HFFc6 (cell line): ENCODE measurements around the gene SGCE. TPM values are rescaled to one million over a fixed set of nuclear protein-coding genes. Genes with fewer than 3 reads are reported as not detected.

ENCODE experiments used
- DNase-seq: peaks from one replicate; pipeline ENCODE4 v3.0.0-alpha.2; 2018
- H3K27ac Mint-ChIP-seq: 2 replicates; pipeline ENCODE4 v1.8.0; 2020; ENCODE audit warnings: mild to moderate bottlenecking, mixed read lengths
- H3K27me3 Mint-ChIP-seq: 2 replicates; pipeline ENCODE4 v1.8.0; 2021; ENCODE audit warnings: mild to moderate bottlenecking, moderate library complexity, mixed read lengths; ENCODE audit not compliant: insufficient read depth
- H3K36me3 Mint-ChIP-seq: 2 replicates; pipeline ENCODE4 v1.8.0; 2021; ENCODE audit warnings: low read depth, mixed read lengths
- H3K4me1 Mint-ChIP-seq: 2 replicates; pipeline ENCODE4 v1.8.0; 2020; ENCODE audit warnings: low read depth, mixed read lengths
- H3K4me3 Mint-ChIP-seq: 2 replicates; pipeline ENCODE4 v1.8.0; 2020; ENCODE audit warnings: mild to moderate bottlenecking, moderate library complexity, mixed read lengths
- H3K9me3 Mint-ChIP-seq: 2 replicates; pipeline ENCODE4 v1.8.0; 2020; ENCODE audit warnings: mild to moderate bottlenecking, mixed read lengths
- total RNA-seq, 6 experiments: library from RNA; stranded (reverse); fragmentation: NEBNext Ultra II Directional; extraction: Animal tissue kit (Norgen Biotek cat#: 25700); gene quantifications; 2 replicates in 1 of 6; 3 replicates in 5 of 6; pipeline ENCODE4 v1.2.3, GENCODE V29; 2021
- TF ChIP-seq, protein P1 (sequence below): fragments of 200-600 bp; sonication (generic); IDR thresholded peaks from 2 replicates; pipeline ENCODE4 v1.5.0; 2021; ENCODE audit warnings: antibody characterized with exemption, mild to moderate bottlenecking

The SGCE gene
- total RNA-seq, 6 experiments from 2014 or later, result 30.2 to 52.7 (median 49.0) TPM

DNA sequence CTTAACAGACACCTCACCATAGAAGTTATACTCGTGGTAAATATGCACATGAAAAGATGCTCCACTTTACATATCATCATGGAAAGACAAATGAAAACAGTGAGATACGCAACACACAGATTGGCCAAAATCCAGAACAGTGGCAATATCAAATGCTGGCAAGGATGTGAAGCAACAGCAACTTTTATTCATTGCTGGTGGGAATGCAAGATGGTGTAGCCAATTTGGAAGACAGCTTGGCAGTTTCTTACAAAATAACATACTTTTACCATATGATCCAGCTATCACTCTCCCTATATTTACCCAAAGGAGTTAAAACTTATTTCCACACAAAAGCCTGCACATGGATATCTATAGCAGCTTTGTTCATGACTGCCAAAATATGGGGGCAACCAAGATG, 46.4 kb downstream of the SGCE start:
- Mint-ChIP-seq H3K27me3 (no peaks in the 10 kb centered on the region), H3K4me3 (no peak overlapping the region), H3K4me1 (peaks cover 8% of the 10 kb centered on the region), H3K27ac (no peak overlapping the region), H3K36me3 (no peaks in the 10 kb centered on the region), H3K9me3 (no peaks in the 10 kb centered on the region)
- no peak for DNase-seq
- TF ChIP-seq, protein P1, sequence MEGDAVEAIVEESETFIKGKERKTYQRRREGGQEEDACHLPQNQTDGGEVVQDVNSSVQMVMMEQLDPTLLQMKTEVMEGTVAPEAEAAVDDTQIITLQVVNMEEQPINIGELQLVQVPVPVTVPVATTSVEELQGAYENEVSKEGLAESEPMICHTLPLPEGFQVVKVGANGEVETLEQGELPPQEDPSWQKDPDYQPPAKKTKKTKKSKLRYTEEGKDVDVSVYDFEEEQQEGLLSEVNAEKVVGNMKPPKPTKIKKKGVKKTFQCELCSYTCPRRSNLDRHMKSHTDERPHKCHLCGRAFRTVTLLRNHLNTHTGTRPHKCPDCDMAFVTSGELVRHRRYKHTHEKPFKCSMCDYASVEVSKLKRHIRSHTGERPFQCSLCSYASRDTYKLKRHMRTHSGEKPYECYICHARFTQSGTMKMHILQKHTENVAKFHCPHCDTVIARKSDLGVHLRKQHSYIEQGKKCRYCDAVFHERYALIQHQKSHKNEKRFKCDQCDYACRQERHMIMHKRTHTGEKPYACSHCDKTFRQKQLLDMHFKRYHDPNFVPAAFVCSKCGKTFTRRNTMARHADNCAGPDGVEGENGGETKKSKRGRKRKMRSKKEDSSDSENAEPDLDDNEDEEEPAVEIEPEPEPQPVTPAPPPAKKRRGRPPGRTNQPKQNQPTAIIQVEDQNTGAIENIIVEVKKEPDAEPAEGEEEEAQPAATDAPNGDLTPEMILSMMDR, result no peak

DNA sequence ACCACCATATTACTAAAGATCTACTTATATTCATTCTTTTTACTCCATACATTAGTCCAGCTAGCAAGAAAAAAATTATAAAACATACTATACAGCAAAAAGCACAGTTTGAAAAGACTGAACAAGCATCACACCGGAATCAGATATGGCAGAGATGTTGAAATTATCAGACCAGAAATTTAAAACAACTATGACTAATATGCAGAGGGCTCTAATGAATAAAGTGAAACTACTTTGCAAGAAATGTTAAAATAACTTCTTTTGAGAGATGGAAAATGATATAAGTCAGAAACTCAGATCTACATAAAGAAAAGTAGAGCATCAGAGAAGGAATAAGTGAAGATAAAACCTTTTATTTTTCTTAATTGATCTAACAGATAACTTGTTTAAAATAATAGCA, 50.9 kb downstream of the SGCE start:
- no peak for DNase-seq
- no peak overlapping the region for H3K4me3 Mint-ChIP-seq

DNA sequence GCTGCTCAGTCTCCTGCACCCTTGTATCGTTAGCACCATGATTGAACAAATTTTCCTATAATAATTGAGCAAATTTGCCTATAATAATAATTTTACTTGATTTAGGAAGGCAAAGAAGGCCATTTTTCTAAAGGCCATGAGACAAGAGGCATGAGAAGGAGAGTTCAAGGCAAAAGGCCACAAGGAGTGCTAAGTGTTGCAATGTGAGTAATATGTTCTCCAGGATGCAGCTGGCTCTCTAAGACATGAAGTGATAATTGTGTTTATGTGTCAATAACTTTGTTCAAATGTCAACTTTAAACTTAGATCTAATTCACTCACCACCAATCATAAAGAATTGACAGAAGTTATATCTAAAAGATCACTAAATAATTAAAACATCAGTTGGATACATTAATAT, 53.8 kb downstream of the SGCE start:
- no peak overlapping the region for H3K27ac Mint-ChIP-seq

More for the DNA sequence above, 50.9 kb downstream of the SGCE start:
- TF ChIP-seq, protein P1, result no peak
- Mint-ChIP-seq H3K4me1 (peaks cover 16% of the 10 kb centered on the region), H3K9me3 (no peaks in the 10 kb centered on the region), H3K36me3 (no peaks in the 10 kb centered on the region), H3K27me3 (no peaks in the 10 kb centered on the region), H3K27ac (no peak overlapping the region)

DNA sequence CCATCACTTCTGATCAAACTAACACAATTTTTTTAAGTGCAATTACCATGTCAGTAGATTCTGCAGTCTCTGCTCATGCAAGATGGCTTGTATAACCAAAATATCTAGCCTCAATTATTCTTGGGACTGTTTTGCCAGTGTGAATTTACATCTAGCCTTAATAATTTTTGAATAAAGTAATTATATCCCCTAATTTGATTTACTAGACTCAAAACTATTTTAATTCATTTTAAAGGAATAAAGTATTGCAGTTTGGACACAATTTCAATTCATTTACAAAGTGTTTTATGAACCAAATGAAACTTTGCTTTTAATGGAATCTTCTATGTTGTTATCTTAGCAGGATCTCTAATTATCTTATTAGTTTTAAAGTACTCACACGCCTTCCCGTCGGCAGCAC, 55.7 kb downstream of the SGCE start:
- DNase-seq, result no peak
- Mint-ChIP-seq H3K9me3 (no peaks in the 10 kb centered on the region), H3K4me3 (no peak overlapping the region), H3K27ac (no peak overlapping the region), H3K4me1 (peaks cover 14% of the 10 kb centered on the region), H3K27me3 (no peaks in the 10 kb centered on the region), H3K36me3 (no peaks in the 10 kb centered on the region; the same call in 1 of the 2 replicates)
- TF ChIP-seq, protein P1, result no peak

More for the DNA sequence above, 53.8 kb downstream of the SGCE start:
- Mint-ChIP-seq H3K27me3 (no peaks in the 10 kb centered on the region), H3K36me3 (no peaks in the 10 kb centered on the region; the same call in 1 of the 2 replicates), H3K9me3 (no peaks in the 10 kb centered on the region), H3K4me1 (peaks cover 16% of the 10 kb centered on the region), H3K4me3 (no peak overlapping the region)
- TF ChIP-seq, protein P1, result no peak
- DNase-seq, result no peak

DNA sequence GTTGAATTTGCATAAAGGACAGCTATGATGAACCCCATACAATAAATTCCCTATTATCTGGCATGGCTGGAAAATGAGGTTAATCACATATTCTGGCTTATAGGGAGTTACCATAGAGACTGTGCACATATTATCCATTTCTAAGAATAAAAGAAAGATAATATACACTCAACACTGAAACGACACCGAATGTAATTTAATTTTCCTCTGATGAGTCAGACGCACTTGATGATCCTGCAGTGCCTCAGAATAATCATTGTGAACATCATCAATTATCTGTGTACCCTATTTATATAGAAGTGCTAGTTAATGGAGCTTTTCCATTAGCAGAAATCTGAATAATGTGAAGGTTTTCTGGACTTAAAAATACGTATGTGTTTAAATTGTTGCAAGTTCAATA, 60.2 kb downstream of the SGCE start:
- TF ChIP-seq, protein P1, result no peak
- no peak overlapping the region for H3K27ac Mint-ChIP-seq
- no peak overlapping the region for H3K4me3 Mint-ChIP-seq
- DNase-seq, result no peak
- no peaks in the 10 kb centered on the region for H3K4me1 Mint-ChIP-seq
- H3K27me3 Mint-ChIP-seq, result no peaks in the 10 kb centered on the region
- H3K9me3 Mint-ChIP-seq, result no peaks in the 10 kb centered on the region
- H3K36me3 Mint-ChIP-seq, result no peaks in the 10 kb centered on the region; the same call in 1 of the 2 replicates

DNA sequence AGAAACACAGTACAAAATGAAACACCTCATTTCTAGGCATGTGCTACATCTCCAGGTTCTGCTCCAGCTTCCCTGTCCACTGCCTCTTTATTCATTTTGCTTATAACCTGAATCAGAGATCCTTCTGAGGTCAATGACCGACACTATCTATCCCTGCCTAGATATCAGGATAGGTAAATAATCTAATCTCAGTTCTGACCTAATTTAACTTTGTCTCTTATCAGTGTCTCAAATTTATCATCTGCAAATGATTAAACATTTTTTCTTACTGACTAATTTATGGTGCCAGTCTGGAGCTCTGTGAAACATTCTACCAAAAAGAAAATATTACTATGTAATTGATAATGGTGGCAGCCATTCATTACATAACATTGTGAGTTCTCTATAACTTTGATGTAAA, 61.1 kb downstream of the SGCE start:
- Mint-ChIP-seq H3K9me3 (no peaks in the 10 kb centered on the region), H3K27ac (no peak overlapping the region), H3K4me3 (no peak overlapping the region), H3K36me3 (no peaks in the 10 kb centered on the region; the same call in 1 of the 2 replicates), H3K27me3 (no peaks in the 10 kb centered on the region), H3K4me1 (no peaks in the 10 kb centered on the region)
- no peak for DNase-seq
- TF ChIP-seq, protein P1, result no peak
